ENCODE measurements around the gene ESYT2.

The ESYT2 gene

GRCh38 chr7:158782761-158783401 lies 46.4 kb downstream of the ESYT2 start:
- DNase-seq (ENCODE audit: low read depth): peak; percentile 37
- TF ChIP-seq CTCF (conservative IDR thresholded peaks at IDR 0.05; ENCODE audit: low read length): peak; percentile 29; the same call in 1 of the 2 replicates
- no peak overlapping the region for H3K4me3 ChIP-seq (ENCODE audit: low read length)

- no peak for DNase-seq (ENCODE audit: low read depth)
- TF ChIP-seq CTCF (conservative IDR thresholded peaks at IDR 0.05; ENCODE audit: low read length): no peak
- no peak overlapping the region for H3K4me3 ChIP-seq (ENCODE audit: low read length)
These were observed 47.2 kb downstream of the ESYT2 start for GRCh38 chr7:158781974-158782664.

GRCh38 chr7:158781217-158781973 lies 47.9 kb downstream of the ESYT2 start:
- DNase-seq (ENCODE audit: low read depth): no peak
- no peak overlapping the region for H3K4me3 ChIP-seq (ENCODE audit: low read length)
- TF ChIP-seq CTCF (conservative IDR thresholded peaks at IDR 0.05; ENCODE audit: low read length): no peak

GRCh38 chr7:158779061-158780000 lies 50.0 kb downstream of the ESYT2 start:
- no peak for TF ChIP-seq CTCF (conservative IDR thresholded peaks at IDR 0.05; ENCODE audit: low read length)
- DNase-seq (ENCODE audit: low read depth): no peak
- H3K4me3 ChIP-seq (ENCODE audit: low read length): no peak overlapping the region

- peak; percentile 86 for DNase-seq (ENCODE audit: low read depth)
- no peak for TF ChIP-seq CTCF (conservative IDR thresholded peaks at IDR 0.05; ENCODE audit: low read length)
- no peak overlapping the region for H3K4me3 ChIP-seq (ENCODE audit: low read length)
These were observed 50.8 kb downstream of the ESYT2 start for GRCh38 chr7:158778471-158778870.

- no peak overlapping the region for H3K4me3 ChIP-seq (ENCODE audit: low read length)
- DNase-seq (ENCODE audit: low read depth): no peak
- TF ChIP-seq CTCF (conservative IDR thresholded peaks at IDR 0.05; ENCODE audit: low read length): no peak
These were observed 51.5 kb downstream of the ESYT2 start for GRCh38 chr7:158777793-158778192.
